ENCODE measurements around the gene PLN.

- no peak for TF ChIP-seq CTCF (conservative IDR thresholded peaks at IDR 0.05 in 1 of 2, IDR thresholded peaks at IDR 0.05 in 1 of 2; ENCODE audit: extremely low read depth in 1 of 2, insufficient read depth in 1 of 2, low read depth in 1 of 2, low read length in 2 of 2)
- no peak for TF ChIP-seq EZH2 (IDR thresholded peaks at IDR 0.05; ENCODE audit: borderline replicate concordance, low read length)
Observed at GRCh38 chr6:118501099-118501498, 47.0 kb upstream of the PLN start.
